HEK293 (cell line): Measurements from ENCODE around the gene JMJD4.

Experiments
- CTCF ChIA-PET: fragments of 350-600 bp; formaldehyde crosslinking; extraction: SDS; loops from one replicate; lab custom pipeline; 2021; ENCODE audit warnings: antibody characterized with exemption; lab: Yijun Ruan, JAX
- POLR2A ChIA-PET: fragments of 300-600 bp; formaldehyde crosslinking; extraction: SDS; loops from one replicate; lab custom pipeline; 2020; ENCODE audit warnings: antibody characterized with exemption, inconsistent platforms; lab: Yijun Ruan, JAX
- H3K27ac ChIP-seq: fragments of 200-500 bp; sonication (Bioruptor generic); 2 replicates; pipeline ENCODE4 v1.5.1; 2014; ENCODE audit warnings: low read depth, low read length, control low read depth, inconsistent platforms; ENCODE audit errors: extremely low read depth
- H3K36me3 ChIP-seq, 2 experiments: fragments of 200-500 bp in 1 of 2; sonication (Bioruptor generic) in 1 of 2; 1 replicate in 1 of 2; 2 replicates in 1 of 2; pipeline ENCODE4 v1.5.1; 2014 to 2017; ENCODE audit warnings: inconsistent platforms in 2 of 2, low read length in 2 of 2; ENCODE audit not compliant: control insufficient read depth in 2 of 2, insufficient read depth in 1 of 2
- H3K4me1 ChIP-seq: fragments of 200-500 bp; sonication (Bioruptor generic); 2 replicates; pipeline ENCODE4 v1.5.1; 2014; ENCODE audit warnings: mild to moderate bottlenecking, low read length, inconsistent platforms; ENCODE audit not compliant: control insufficient read depth, insufficient read depth
- H3K4me3 ChIP-seq: 2 replicates; pipeline ENCODE4 v1.5.1; 2011; ENCODE audit warnings: low read depth, mild to moderate bottlenecking, control low read depth, low read length, moderate library complexity
- H3K9me3 ChIP-seq: fragments of 200-500 bp; sonication (Bioruptor generic); 2 replicates; pipeline ENCODE4 v1.5.1; 2014; ENCODE audit warnings: low read depth, low read length, inconsistent platforms; ENCODE audit not compliant: control insufficient read depth, insufficient read depth
- EGR2 ChIP-seq: fragments of 450-650 bp; formaldehyde crosslinking; IDR thresholded peaks from 2 replicates; pipeline ENCODE4 v1.5.1; 2016; ENCODE audit warnings: low read depth, missing biosample characterization, missing genetic modification characterization
- GLI2 ChIP-seq: fragments of 450-650 bp; formaldehyde crosslinking; IDR thresholded peaks from 2 replicates; pipeline ENCODE4; 2017; ENCODE audit warnings: missing biosample characterization, missing genetic modification characterization, low read depth, borderline replicate concordance
- KLF10 ChIP-seq: fragments of 450-650 bp; IDR thresholded peaks from 2 replicates; pipeline ENCODE4 v1.5.1; 2018; ENCODE audit warnings: missing biosample characterization, mild to moderate bottlenecking, missing genetic modification characterization
- MYNN ChIP-seq: fragments of 450-650 bp; formaldehyde crosslinking; IDR thresholded peaks from 2 replicates; pipeline ENCODE4 v1.5.1; 2016; ENCODE audit warnings: missing biosample characterization, missing genetic modification characterization, borderline replicate concordance
- TCF7L2 ChIP-seq: IDR thresholded peaks from 2 replicates; pipeline ENCODE4 v1.6.1; 2011; ENCODE audit warnings: low read depth, mild to moderate bottlenecking, inconsistent platforms, low read length, moderate library complexity, borderline replicate concordance
- ZBTB48 ChIP-seq: fragments of 450-650 bp; formaldehyde crosslinking; IDR thresholded peaks from 2 replicates; pipeline ENCODE4 v1.5.1; 2016; ENCODE audit warnings: missing biosample characterization, missing genetic modification characterization
- ZFHX2 ChIP-seq: fragments of 450-650 bp; formaldehyde crosslinking; conservative IDR thresholded peaks from 2 replicates; pipeline ENCODE4 v1.5.1; 2016; ENCODE audit warnings: missing biosample characterization, missing genetic modification characterization
- ZIC2 ChIP-seq: fragments of 450-650 bp; formaldehyde crosslinking; IDR thresholded peaks from 2 replicates; pipeline ENCODE4 v1.5.1; 2016; ENCODE audit warnings: missing biosample characterization, missing genetic modification characterization
- ZNF221 ChIP-seq: fragments of 450-650 bp; formaldehyde crosslinking; IDR thresholded peaks from 2 replicates; pipeline ENCODE4 v1.5.1; 2017; ENCODE audit warnings: missing biosample characterization, missing genetic modification characterization, borderline replicate concordance
- ZNF341 ChIP-seq: fragments of 450-650 bp; formaldehyde crosslinking; IDR thresholded peaks from 2 replicates; pipeline ENCODE4; 2016; ENCODE audit warnings: low read depth, missing biosample characterization, missing genetic modification characterization
- ZNF366 ChIP-seq: fragments of 450-650 bp; formaldehyde crosslinking; conservative IDR thresholded peaks from 2 replicates; pipeline ENCODE4 v1.5.1; 2016; ENCODE audit warnings: missing biosample characterization, missing genetic modification characterization
- ZNF394 ChIP-seq: fragments of 450-650 bp; formaldehyde crosslinking; IDR thresholded peaks from 2 replicates; pipeline ENCODE4 v1.5.1; 2016; ENCODE audit warnings: missing biosample characterization, missing genetic modification characterization, mild to moderate bottlenecking, moderate library complexity, borderline replicate concordance
- ZNF548 ChIP-seq: fragments of 450-650 bp; formaldehyde crosslinking; IDR thresholded peaks from 2 replicates; pipeline ENCODE4 v1.5.1; 2016; ENCODE audit warnings: missing biosample characterization, missing genetic modification characterization
- ZNF654 ChIP-seq: fragments of 450-650 bp; formaldehyde crosslinking; IDR thresholded peaks from 2 replicates; pipeline ENCODE4 v1.5.1; 2016; ENCODE audit warnings: low read depth, missing biosample characterization, missing genetic modification characterization
- ZXDB ChIP-seq: fragments of 450-650 bp; formaldehyde crosslinking; IDR thresholded peaks from 2 replicates; pipeline ENCODE4 v1.5.1; 2016; ENCODE audit warnings: missing biosample characterization, missing genetic modification characterization
- TF ChIP-seq, protein P1 (sequence below): fragments of 450-650 bp; formaldehyde crosslinking; IDR thresholded peaks from 2 replicates; pipeline ENCODE4 v1.5.1; 2016; ENCODE audit warnings: missing biosample characterization, missing genetic modification characterization, borderline replicate concordance
- TF ChIP-seq, protein P2 (sequence below): fragments of 450-650 bp; formaldehyde crosslinking; IDR thresholded peaks from 2 replicates; pipeline ENCODE4 v1.5.1; 2016; ENCODE audit warnings: missing biosample characterization, missing genetic modification characterization
- TF ChIP-seq, protein P3 (sequence below): sonication (generic); formaldehyde crosslinking; IDR thresholded peaks from 2 replicates; pipeline ENCODE4 v1.8.1; 2022; ENCODE audit warnings: mild to moderate bottlenecking, moderate library complexity, missing genetic modification reagents
- TF ChIP-seq, protein P4 (sequence below): fragments of 450-650 bp; formaldehyde crosslinking; IDR thresholded peaks from 2 replicates; pipeline ENCODE4 v1.5.1; 2016; ENCODE audit warnings: missing biosample characterization, missing genetic modification characterization
- TF ChIP-seq, protein P5 (sequence below): fragments of 450-650 bp; formaldehyde crosslinking; IDR thresholded peaks from 2 replicates; pipeline ENCODE4 v1.5.1; 2016; ENCODE audit warnings: missing biosample characterization, missing genetic modification characterization

JMJD4 gene

DNA sequence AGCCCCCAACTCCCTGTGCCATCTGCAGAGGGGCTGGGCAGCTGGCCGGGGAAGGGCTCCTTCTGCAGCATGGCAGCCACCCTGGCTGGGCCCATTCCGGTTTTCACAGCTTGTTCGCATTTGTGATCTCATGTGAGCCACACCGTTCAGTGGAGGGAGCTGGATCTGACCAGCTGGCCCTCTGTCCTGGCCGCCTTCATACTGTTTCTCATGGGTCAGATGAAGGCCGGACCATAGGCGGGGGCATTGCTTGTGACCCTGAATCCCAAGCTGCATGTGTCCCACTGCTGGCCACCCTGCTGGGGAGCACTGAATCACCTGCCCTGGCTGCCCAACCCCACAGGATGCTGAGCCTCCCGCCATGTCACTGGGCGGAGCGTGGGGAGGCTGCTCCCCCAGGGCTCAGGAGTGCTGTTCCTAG lies 43.9 kb upstream of the JMJD4 start (continued):
- TF ChIP-seq ZNF548 (tag by site-specific recombination): no peak
- TF ChIP-seq ZNF394: no peak
- TF ChIP-seq ZNF341 (tag by site-specific recombination): no peak
- no peak for TF ChIP-seq EGR2 (tag by site-specific recombination)
- TF ChIP-seq ZNF366 (tag by site-specific recombination): no peak
- TF ChIP-seq ZNF654 (tag by site-specific recombination): no peak
- 0 out of 2 replicates have a peak, but pooled peaks have one; percentile 15 for TF ChIP-seq ZIC2 (tag by site-specific recombination)
- TF ChIP-seq ZXDB (tag by site-specific recombination): no peak

DNA sequence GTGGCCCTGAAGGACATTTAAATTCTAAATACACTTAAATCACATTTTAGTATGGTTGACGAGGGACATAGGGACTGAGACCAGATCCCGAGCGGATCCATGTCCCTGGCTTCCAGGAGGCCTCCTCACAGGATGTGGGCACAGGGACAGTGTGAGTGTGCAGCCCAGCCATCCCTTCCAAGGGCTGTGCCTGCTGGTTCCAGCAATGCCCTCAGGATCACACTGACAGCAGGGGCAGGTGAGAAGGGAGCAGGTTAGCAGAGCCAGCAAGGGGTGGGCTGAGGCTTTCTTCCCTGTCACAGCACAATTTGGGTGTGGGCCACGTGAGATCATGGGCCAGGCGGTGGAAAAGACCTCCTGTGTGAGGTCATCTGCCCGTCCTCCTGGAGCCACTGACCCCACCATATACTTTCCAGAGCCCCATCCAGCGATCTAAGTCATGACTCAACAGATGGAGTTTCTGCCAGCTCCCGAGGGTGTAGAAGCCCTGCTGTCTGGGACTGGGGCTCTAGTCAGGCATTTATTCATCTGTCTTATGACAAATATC lies 43.4 kb upstream of the JMJD4 start:
- no peak overlapping the region for H3K4me3 ChIP-seq
- H3K27ac ChIP-seq: no peak overlapping the region
- TF ChIP-seq ZIC2 (tag by site-specific recombination) (peak; percentile 80), ZNF221 (tag by site-specific recombination) (no peak), ZBTB48 (no peak)
- TF ChIP-seq, protein P1, sequence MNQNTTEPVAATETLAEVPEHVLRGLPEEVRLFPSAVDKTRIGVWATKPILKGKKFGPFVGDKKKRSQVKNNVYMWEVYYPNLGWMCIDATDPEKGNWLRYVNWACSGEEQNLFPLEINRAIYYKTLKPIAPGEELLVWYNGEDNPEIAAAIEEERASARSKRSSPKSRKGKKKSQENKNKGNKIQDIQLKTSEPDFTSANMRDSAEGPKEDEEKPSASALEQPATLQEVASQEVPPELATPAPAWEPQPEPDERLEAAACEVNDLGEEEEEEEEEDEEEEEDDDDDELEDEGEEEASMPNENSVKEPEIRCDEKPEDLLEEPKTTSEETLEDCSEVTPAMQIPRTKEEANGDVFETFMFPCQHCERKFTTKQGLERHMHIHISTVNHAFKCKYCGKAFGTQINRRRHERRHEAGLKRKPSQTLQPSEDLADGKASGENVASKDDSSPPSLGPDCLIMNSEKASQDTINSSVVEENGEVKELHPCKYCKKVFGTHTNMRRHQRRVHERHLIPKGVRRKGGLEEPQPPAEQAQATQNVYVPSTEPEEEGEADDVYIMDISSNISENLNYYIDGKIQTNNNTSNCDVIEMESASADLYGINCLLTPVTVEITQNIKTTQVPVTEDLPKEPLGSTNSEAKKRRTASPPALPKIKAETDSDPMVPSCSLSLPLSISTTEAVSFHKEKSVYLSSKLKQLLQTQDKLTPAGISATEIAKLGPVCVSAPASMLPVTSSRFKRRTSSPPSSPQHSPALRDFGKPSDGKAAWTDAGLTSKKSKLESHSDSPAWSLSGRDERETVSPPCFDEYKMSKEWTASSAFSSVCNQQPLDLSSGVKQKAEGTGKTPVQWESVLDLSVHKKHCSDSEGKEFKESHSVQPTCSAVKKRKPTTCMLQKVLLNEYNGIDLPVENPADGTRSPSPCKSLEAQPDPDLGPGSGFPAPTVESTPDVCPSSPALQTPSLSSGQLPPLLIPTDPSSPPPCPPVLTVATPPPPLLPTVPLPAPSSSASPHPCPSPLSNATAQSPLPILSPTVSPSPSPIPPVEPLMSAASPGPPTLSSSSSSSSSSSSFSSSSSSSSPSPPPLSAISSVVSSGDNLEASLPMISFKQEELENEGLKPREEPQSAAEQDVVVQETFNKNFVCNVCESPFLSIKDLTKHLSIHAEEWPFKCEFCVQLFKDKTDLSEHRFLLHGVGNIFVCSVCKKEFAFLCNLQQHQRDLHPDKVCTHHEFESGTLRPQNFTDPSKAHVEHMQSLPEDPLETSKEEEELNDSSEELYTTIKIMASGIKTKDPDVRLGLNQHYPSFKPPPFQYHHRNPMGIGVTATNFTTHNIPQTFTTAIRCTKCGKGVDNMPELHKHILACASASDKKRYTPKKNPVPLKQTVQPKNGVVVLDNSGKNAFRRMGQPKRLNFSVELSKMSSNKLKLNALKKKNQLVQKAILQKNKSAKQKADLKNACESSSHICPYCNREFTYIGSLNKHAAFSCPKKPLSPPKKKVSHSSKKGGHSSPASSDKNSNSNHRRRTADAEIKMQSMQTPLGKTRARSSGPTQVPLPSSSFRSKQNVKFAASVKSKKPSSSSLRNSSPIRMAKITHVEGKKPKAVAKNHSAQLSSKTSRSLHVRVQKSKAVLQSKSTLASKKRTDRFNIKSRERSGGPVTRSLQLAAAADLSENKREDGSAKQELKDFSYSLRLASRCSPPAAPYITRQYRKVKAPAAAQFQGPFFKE (tag by site-specific recombination): no peak
- TF ChIP-seq, protein P2, sequence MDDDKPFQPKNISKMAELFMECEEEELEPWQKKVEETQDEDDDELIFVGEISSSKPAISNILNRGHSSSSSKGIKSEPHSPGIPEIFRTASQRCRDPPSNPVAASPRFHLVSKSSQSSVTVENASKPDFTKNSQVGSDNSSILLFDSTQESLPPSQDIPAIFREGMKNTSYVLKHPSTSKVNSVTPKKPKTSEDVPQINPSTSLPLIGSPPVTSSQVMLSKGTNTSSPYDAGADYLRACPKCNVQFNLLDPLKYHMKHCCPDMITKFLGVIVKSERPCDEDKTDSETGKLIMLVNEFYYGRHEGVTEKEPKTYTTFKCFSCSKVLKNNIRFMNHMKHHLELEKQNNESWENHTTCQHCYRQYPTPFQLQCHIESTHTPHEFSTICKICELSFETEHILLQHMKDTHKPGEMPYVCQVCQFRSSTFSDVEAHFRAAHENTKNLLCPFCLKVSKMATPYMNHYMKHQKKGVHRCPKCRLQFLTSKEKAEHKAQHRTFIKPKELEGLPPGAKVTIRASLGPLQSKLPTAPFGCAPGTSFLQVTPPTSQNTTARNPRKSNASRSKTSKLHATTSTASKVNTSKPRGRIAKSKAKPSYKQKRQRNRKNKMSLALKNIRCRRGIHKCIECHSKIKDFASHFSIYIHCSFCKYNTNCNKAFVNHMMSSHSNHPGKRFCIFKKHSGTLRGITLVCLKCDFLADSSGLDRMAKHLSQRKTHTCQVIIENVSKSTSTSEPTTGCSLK (tag by site-specific recombination): no peak
- H3K4me1 ChIP-seq: no peaks in the 10 kb centered on the region
- peaks cover 9 to 81% of the 10 kb centered on the region in 2 experiments for H3K36me3 ChIP-seq
- ChIA-PET POLR2A (no interaction called here), CTCF (interaction anchor here (1.7 kb wide), 1 partner anchor 19 kb away, joined by 5 read pairs; no protein-coding TSS in a partner anchor)
- H3K9me3 ChIP-seq: no peaks in the 10 kb centered on the region

DNA sequence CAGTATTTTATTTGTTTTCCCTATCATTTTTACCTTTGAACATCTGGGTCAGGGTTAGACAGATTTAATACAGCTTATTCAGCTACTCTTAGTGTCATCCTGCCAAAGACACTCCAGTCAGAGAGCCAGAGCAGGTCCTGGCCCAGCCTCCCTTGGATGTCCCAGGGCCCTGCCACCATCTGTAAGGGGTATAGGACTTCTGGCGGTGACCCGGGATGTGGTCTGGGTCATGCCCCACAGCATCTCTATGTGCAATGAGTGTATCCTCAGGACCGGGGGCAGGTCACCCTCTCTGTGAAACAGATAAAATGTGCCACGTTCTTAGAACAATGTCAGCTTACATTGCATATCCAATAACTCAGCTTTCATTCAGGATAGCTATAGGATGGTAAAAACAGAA lies 42.5 kb upstream of the JMJD4 start:
- no peak overlapping the region for H3K27ac ChIP-seq
- TF ChIP-seq, protein P3, sequence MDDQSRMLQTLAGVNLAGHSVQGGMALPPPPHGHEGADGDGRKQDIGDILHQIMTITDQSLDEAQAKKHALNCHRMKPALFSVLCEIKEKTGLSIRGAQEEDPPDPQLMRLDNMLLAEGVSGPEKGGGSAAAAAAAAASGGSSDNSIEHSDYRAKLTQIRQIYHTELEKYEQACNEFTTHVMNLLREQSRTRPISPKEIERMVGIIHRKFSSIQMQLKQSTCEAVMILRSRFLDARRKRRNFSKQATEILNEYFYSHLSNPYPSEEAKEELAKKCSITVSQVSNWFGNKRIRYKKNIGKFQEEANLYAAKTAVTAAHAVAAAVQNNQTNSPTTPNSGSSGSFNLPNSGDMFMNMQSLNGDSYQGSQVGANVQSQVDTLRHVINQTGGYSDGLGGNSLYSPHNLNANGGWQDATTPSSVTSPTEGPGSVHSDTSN: no peak
- no peak for TF ChIP-seq MYNN
- no peak for TF ChIP-seq GLI2 (tag by site-specific recombination)
- TF ChIP-seq, protein P4, sequence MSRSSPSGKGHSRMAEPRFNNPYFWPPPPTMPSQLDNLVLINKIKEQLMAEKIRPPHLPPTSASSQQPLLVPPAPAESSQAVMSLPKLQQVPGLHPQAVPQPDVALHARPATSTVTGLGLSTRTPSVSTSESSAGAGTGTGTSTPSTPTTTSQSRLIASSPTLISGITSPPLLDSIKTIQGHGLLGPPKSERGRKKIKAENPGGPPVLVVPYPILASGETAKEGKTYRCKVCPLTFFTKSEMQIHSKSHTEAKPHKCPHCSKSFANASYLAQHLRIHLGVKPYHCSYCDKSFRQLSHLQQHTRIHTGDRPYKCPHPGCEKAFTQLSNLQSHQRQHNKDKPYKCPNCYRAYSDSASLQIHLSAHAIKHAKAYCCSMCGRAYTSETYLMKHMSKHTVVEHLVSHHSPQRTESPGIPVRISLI (tag by site-specific recombination): no peak
- no peak for TF ChIP-seq KLF10
- TF ChIP-seq, protein P5, sequence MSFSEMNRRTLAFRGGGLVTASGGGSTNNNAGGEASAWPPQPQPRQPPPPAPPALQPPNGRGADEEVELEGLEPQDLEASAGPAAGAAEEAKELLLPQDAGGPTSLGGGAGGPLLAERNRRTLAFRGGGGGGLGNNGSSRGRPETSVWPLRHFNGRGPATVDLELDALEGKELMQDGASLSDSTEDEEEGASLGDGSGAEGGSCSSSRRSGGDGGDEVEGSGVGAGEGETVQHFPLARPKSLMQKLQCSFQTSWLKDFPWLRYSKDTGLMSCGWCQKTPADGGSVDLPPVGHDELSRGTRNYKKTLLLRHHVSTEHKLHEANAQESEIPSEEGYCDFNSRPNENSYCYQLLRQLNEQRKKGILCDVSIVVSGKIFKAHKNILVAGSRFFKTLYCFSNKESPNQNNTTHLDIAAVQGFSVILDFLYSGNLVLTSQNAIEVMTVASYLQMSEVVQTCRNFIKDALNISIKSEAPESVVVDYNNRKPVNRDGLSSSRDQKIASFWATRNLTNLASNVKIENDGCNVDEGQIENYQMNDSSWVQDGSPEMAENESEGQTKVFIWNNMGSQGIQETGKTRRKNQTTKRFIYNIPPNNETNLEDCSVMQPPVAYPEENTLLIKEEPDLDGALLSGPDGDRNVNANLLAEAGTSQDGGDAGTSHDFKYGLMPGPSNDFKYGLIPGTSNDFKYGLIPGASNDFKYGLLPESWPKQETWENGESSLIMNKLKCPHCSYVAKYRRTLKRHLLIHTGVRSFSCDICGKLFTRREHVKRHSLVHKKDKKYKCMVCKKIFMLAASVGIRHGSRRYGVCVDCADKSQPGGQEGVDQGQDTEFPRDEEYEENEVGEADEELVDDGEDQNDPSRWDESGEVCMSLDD (tag by site-specific recombination): no peak
- TF ChIP-seq ZFHX2 (tag by site-specific recombination): no peak
- TF ChIP-seq TCF7L2: no peak

More for the DNA sequence above, 42.5 kb upstream of the JMJD4 start:
- peaks cover 5 to 83% of the 10 kb centered on the region in 2 experiments; a peak in 2 of 3 replicates for H3K36me3 ChIP-seq
- no peak overlapping the region for H3K4me3 ChIP-seq
- ChIA-PET POLR2A (no interaction called here), CTCF (interaction anchor here (0.8 kb wide), 1 partner anchor 176 kb away, joined by 3 read pairs; no protein-coding TSS in a partner anchor)
- no peaks in the 10 kb centered on the region for H3K9me3 ChIP-seq
- H3K4me1 ChIP-seq: no peaks in the 10 kb centered on the region
